Spleen (tissue), 11 donors: Measurements from ENCODE around the gene LAMTOR4. TPM values are rescaled to one million over a fixed set of nuclear protein-coding genes. Genes with fewer than 3 reads are reported as not detected.
A peak's percentile ranks its signal among the peaks of the same experiment; 100 is the strongest.

Experiments used
- DNase-seq: peaks from one replicate; pipeline ENCODE4 v3.0.0-alpha.2; 2020
- H3K27ac ChIP-seq, 8 donors: fragments of 200-600 bp; sonication (generic) in 7 of 8; 1 replicate in 4 of 8; 2 replicates in 4 of 8; pipeline versions ENCODE4 v1.5.0 to v1.8.0; 2016 to 2021; ENCODE audit warnings: inconsistent platforms in 4 of 8, mild to moderate bottlenecking in 4 of 8, moderate library complexity in 1 of 8
- H3K27me3 ChIP-seq, 7 donors: fragments of 200-600 bp; sonication (generic) in 6 of 7; replicated peaks in 1 of 7; 1 replicate in 4 of 7; 2 replicates in 3 of 7; pipeline versions ENCODE4 v1.5.0 to v1.8.0; 2016 to 2021; ENCODE audit warnings: inconsistent platforms in 3 of 7, mild to moderate bottlenecking in 1 of 7
- H3K36me3 ChIP-seq, 6 donors: fragments of 200-600 bp; sonication (generic) in 5 of 6; 1 replicate in 4 of 6; 2 replicates in 2 of 6; pipeline versions ENCODE4 v1.5.0 to v1.8.0; 2016 to 2021; ENCODE audit warnings: inconsistent platforms in 2 of 6
- H3K4me1 ChIP-seq, 6 donors: fragments of 200-600 bp; sonication (generic) in 5 of 6; 1 replicate in 3 of 6; 2 replicates in 3 of 6; pipeline versions ENCODE4 v1.5.0 to v1.8.0; 2016 to 2021; ENCODE audit warnings: inconsistent platforms in 3 of 6
- H3K4me3 ChIP-seq, 8 donors: fragments of 200-600 bp; sonication (generic) in 7 of 8; 1 replicate in 4 of 8; 2 replicates in 4 of 8; pipeline versions ENCODE4 v1.5.0 to v1.8.0; 2016 to 2021; ENCODE audit warnings: inconsistent platforms in 4 of 8, mild to moderate bottlenecking in 4 of 8, moderate library complexity in 2 of 8
- H3K9me3 ChIP-seq, 8 donors: fragments of 200-600 bp; sonication (generic) in 7 of 8; 1 replicate in 4 of 8; 2 replicates in 4 of 8; pipeline versions ENCODE4 v1.5.0 to v1.8.0; 2016 to 2021; ENCODE audit warnings: inconsistent platforms in 4 of 8
- CTCF ChIP-seq, 11 experiments: fragments of 200-600 bp in 7 of 11; fragments of 450-650 bp in 4 of 11; sonication (generic) in 4 of 11; IDR thresholded peaks in 8 of 11; conservative IDR thresholded peaks in 3 of 11; 1 replicate in 7 of 11; 2 replicates in 4 of 11; pipeline versions ENCODE4 v1.4.0 to v1.8.0; 2016 to 2021; ENCODE audit warnings: antibody characterized with exemption in 11 of 11, inconsistent platforms in 4 of 11, mild to moderate bottlenecking in 1 of 11
- POLR2A ChIP-seq, 3 donors: fragments of 450-650 bp; IDR thresholded peaks; one replicate each; pipeline ENCODE4 v1.5.1; 2017; ENCODE audit warnings: antibody characterized with exemption in 3 of 3, mild to moderate bottlenecking in 1 of 3
- POLR2AphosphoS5 ChIP-seq, 3 donors: sonication (generic); formaldehyde crosslinking; IDR thresholded peaks; one replicate each; pipeline ENCODE4 v1.5.1; 2017; ENCODE audit warnings: antibody characterized with exemption in 3 of 3
- WGBS, 5 donors: extraction: QIAGEN DNeasy Blood & Tissue Kit in 3 of 5; methylation state at CpG; one replicate each; pipeline versions ENCODE4 v1.1.5 to v1.1.7; 2013 to 2018; 5-methylcytosine and 5-hydroxymethylcytosine counted together
- intact Hi-C: fragments of 100-400 bp; cut with DNase I; formaldehyde crosslinking; loops from one replicate; pipeline ENCODE4 v1.15.0; 2023; ENCODE audit warnings: low total_unique reads
- polyA plus RNA-seq, 3 donors: library from polyadenylated mRNA; stranded (reverse); fragments of 200-250 nt; gene quantifications; one replicate each; pipeline ENCODE4 v1.2.1, GENCODE V29; 2013
- total RNA-seq, 7 donors: library from RNA; depleted of rRNA in 3 of 7; stranded (reverse); fragments of >200 nt in 3 of 7; fragmentation: NEBNext Ultra II Directional in 4 of 7; extraction: Animal tissue kit (Norgen Biotek cat#: 25700) in 4 of 7; gene quantifications; one replicate each; pipeline versions ENCODE4 v1.1.0 to v1.2.1, GENCODE V29; 2016 to 2021
- donor health status: healthy with polysubstance abuse.
- donor health status: DM: no; HTN: no; CAD: no; lungs with moderate emphysema.
- donor health status: DM: no; HTN: no; CAD: no.
- donor health status: Bipolar disorder and iron deficiency.
- donor health status: healthy.
- donor health status: DM: no; HTN: no; CAD: no.
- donor health status: DM: yes; HTN: yes; CAD: no.

The LAMTOR4 gene
- total and polyA plus RNA-seq, 10 donors, result 152 to 709 (median 271) TPM

- Histone ChIP-seq H3K36me3 (no peaks in the 10 kb centered on the region), H3K4me3 (peak overlapping the region in 2 of 8 donors; percentile 40 to 61), H3K9me3 (no peaks in the 10 kb centered on the region), H3K27me3 (peaks cover 0 to 72% (median 37%) of the 10 kb centered on the region in 7 donors), H3K4me1 (peaks cover 19 to 75% (median 41%) of the 10 kb centered on the region in 6 donors), H3K27ac (peak overlapping the region in 2 of 8 donors; percentile 28 to 71)
- no peak for TF ChIP-seq POLR2A (IDR thresholded peaks at IDR 0.05)
- TF ChIP-seq POLR2AphosphoS5 (IDR thresholded peaks at IDR 0.05), result peak in 1 of 3 donors; percentile 18
- TF ChIP-seq CTCF (IDR thresholded peaks at IDR 0.05 in 8 of 11, conservative IDR thresholded peaks at IDR 0.05 in 3 of 11), result no peak
- intact Hi-C loops, result no loop called here
- DNase-seq, result peak; percentile 56
- WGBS, 5 donors, result 21 to 35% (median 27%) methylated on average over 14 of the region's 14 CpGs
These were observed 18.5 kb downstream of the LAMTOR4 start for GRCh38 chr7:100166970-100167911.

GRCh38 chr7:100167912-100168323 is 19.2 kb downstream of the LAMTOR4 start:
- intact Hi-C loops, result no loop called here
- peak; percentile 52 for DNase-seq
- H3K27me3 ChIP-seq, result peaks cover 0 to 77% (median 37%) of the 10 kb centered on the region in 7 donors

GRCh38 chr7:100169147-100169850 is 20.6 kb downstream of the LAMTOR4 start:
- intact Hi-C loops, result no loop called here
- DNase-seq, result peak; percentile 60
- no peaks in the 10 kb centered on the region for H3K9me3 ChIP-seq
- TF ChIP-seq POLR2AphosphoS5 (IDR thresholded peaks at IDR 0.05) (no peak), POLR2A (IDR thresholded peaks at IDR 0.05) (no peak), CTCF (IDR thresholded peaks at IDR 0.05 in 8 of 11, conservative IDR thresholded peaks at IDR 0.05 in 3 of 11) (no peak)
- peak overlapping the region in 4 of 8 donors; percentile 41 to 71 (median 64) for H3K27ac ChIP-seq
- no peak overlapping the region for H3K4me3 ChIP-seq
- H3K27me3 ChIP-seq, result peaks cover 0 to 76% (median 37%) of the 10 kb centered on the region in 7 donors
- no peaks in the 10 kb centered on the region for H3K36me3 ChIP-seq
- 69 to 84% (median 82%) methylated on average over 11 of the region's 11 CpGs for WGBS, 5 donors
- peaks cover 19 to 62% (median 41%) of the 10 kb centered on the region in 6 donors for H3K4me1 ChIP-seq

More at GRCh38 chr7:100167912-100168323, 19.2 kb downstream of the LAMTOR4 start:
- H3K36me3 ChIP-seq, result no peaks in the 10 kb centered on the region
- WGBS, 5 donors, result 2 to 5% (median 3%) methylated on average over 11 of the region's 11 CpGs
- H3K4me1 ChIP-seq, result peaks cover 19 to 73% (median 41%) of the 10 kb centered on the region in 6 donors
- no peak for TF ChIP-seq POLR2AphosphoS5 (IDR thresholded peaks at IDR 0.05)
- TF ChIP-seq CTCF (IDR thresholded peaks at IDR 0.05 in 8 of 11, conservative IDR thresholded peaks at IDR 0.05 in 3 of 11), result no peak
- no peak for TF ChIP-seq POLR2A (IDR thresholded peaks at IDR 0.05)
- H3K9me3 ChIP-seq, result no peaks in the 10 kb centered on the region
- peak overlapping the region in 6 of 8 donors; percentile 32 to 71 (median 62) for H3K27ac ChIP-seq
- H3K4me3 ChIP-seq, result peak overlapping the region in 7 of 8 donors; percentile 8 to 61 (median 29)
